Uterus (tissue), 2 donors: ENCODE data around the gene CFAP43.

Experiments
- CTCF ChIP-seq, 4 experiments: fragments of 200-600 bp in 2 of 4; fragments of 450-650 bp in 2 of 4; sonication (generic) in 2 of 4; IDR thresholded peaks; one replicate each; pipeline ENCODE4 v1.5.1; 2016 to 2019; ENCODE audit warnings: antibody characterized with exemption in 4 of 4, mild to moderate bottlenecking in 2 of 4, moderate library complexity in 1 of 4
- POLR2A ChIP-seq, 2 donors: fragments of 450-650 bp; IDR thresholded peaks; one replicate each; pipeline ENCODE4 v1.6.1; 2016; ENCODE audit warnings: antibody characterized with exemption in 2 of 2, mild to moderate bottlenecking in 1 of 2, moderate library complexity in 1 of 2

GRCh38 chr10:104202231-104202630 is 29.9 kb downstream of the CFAP43 start:
- no peak for TF ChIP-seq CTCF (IDR thresholded peaks at IDR 0.05)
- no peak for TF ChIP-seq POLR2A (IDR thresholded peaks at IDR 0.05)
